ENCODE data around the gene CADM1.
A peak's percentile ranks its signal among the peaks of the same experiment; 100 is the strongest.

CADM1 gene

GRCh38 chr11:115258216-115258615, 246.0 kb downstream of the CADM1 start:
- TF ChIP-seq, protein P1, sequence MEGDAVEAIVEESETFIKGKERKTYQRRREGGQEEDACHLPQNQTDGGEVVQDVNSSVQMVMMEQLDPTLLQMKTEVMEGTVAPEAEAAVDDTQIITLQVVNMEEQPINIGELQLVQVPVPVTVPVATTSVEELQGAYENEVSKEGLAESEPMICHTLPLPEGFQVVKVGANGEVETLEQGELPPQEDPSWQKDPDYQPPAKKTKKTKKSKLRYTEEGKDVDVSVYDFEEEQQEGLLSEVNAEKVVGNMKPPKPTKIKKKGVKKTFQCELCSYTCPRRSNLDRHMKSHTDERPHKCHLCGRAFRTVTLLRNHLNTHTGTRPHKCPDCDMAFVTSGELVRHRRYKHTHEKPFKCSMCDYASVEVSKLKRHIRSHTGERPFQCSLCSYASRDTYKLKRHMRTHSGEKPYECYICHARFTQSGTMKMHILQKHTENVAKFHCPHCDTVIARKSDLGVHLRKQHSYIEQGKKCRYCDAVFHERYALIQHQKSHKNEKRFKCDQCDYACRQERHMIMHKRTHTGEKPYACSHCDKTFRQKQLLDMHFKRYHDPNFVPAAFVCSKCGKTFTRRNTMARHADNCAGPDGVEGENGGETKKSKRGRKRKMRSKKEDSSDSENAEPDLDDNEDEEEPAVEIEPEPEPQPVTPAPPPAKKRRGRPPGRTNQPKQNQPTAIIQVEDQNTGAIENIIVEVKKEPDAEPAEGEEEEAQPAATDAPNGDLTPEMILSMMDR (IDR thresholded peaks at IDR 0.05; ENCODE audit: extremely low read depth, missing control alignments), result no peak
- DNase-seq (ENCODE audit: low spot score), result no peak

GRCh38 chr11:115257678-115258077, 246.5 kb downstream of the CADM1 start:
- DNase-seq (ENCODE audit: low spot score), result no peak
- TF ChIP-seq, protein P1 (IDR thresholded peaks at IDR 0.05; ENCODE audit: extremely low read depth, missing control alignments), result no peak

DNA sequence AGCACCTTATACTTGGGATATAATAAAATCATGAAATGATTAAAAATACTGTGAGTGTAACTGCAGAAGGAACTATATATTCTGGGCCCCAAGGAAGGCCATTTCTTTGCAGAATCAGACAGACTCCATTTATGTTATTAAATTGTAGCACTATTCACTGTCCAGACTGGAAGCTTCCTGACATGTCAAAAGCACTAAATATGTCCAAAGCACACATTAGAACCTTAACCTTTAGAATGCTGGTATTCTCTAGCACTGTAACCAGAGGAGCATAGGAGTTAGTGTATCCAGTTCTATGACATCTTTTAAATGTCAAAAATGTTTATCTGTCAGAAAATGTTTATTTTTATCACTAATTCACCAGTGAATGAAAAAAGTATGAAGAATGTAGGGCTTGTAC, 246.9 kb downstream of the CADM1 start:
- TF ChIP-seq, protein P1 (IDR thresholded peaks at IDR 0.05; ENCODE audit: extremely low read depth, missing control alignments), result no peak
- no peak for DNase-seq (ENCODE audit: low spot score)

GRCh38 chr11:115256397-115257197, 247.6 kb downstream of the CADM1 start:
- DNase-seq (ENCODE audit: low spot score), result peak; percentile 42
- TF ChIP-seq, protein P1 (IDR thresholded peaks at IDR 0.05; ENCODE audit: extremely low read depth, missing control alignments), result no peak

GRCh38 chr11:115255006-115255762, 249.0 kb downstream of the CADM1 start:
- TF ChIP-seq, protein P1 (IDR thresholded peaks at IDR 0.05; ENCODE audit: extremely low read depth, missing control alignments), result no peak
- DNase-seq (ENCODE audit: low spot score), result no peak

DNA sequence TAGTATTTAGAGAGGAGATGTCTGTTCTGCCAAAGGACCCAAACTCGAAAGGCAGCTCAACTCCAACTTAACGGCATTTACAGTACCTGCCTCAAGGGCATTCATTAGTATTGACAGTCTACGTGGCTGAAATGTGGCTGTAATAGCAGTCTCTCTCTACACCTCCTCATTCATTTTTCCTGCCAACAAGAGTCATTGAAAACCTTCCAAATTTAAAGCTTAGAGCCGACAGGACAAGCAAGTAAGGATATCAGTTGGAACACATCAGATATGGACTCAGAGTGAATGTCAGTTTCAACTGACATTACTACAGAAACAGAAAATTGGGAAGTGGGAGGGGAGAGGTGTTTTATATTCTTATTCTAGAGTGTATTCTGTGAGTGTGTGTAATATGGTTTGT, 253.1 kb downstream of the CADM1 start:
- TF ChIP-seq, protein P1 (IDR thresholded peaks at IDR 0.05; ENCODE audit: extremely low read depth, missing control alignments), result no peak
- no peak for DNase-seq (ENCODE audit: low spot score)

DNA sequence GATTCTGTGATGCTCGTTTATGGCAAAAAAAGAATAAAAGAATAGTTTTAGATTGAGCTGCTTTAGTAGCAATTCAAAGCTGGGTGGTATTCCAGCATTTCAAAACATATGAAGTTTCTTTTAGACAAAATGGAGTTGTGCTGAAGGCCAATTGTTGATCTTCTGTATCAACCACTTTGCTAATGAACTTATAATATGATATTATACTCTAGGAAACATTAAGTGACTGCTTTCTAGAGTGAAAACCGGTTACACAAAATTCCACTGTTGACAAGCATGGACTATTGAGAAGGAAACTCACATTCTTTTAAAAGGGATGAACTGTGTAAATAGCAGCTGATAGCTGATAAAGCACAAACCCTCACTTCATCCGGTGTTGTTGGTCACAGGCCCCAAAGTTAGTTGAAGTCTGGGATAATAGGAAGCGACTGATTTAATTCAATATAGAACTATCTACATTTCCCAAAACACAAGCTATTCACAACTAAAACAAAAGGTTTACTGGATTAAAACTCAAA, 255.1 kb downstream of the CADM1 start:
- TF ChIP-seq, protein P1 (IDR thresholded peaks at IDR 0.05; ENCODE audit: extremely low read depth, missing control alignments), result no peak
- DNase-seq (ENCODE audit: low spot score), result no peak

All from GM20000 (cell line).